Stimulated activated CD4-positive, alpha-beta T cell treated with anti-CD3 and anti-CD28 coated beads, Interleukin-12 subunit alpha, Interleukin-12 subunit beta, amount 100 ng/mL, for 24 hours (primary cell): ENCODE measurements around the gene PKIG.

Experiments used
- DNase-seq, 2 experiments: peaks; one replicate each; pipeline ENCODE4 v3.0.0-alpha.2; 2020; ENCODE audit warnings: low read depth in 2 of 2

Gene PKIG

GRCh38 chr20:44662261-44662660, 79.9 kb downstream of the PKIG start:
- DNase-seq, result no peak

DNA sequence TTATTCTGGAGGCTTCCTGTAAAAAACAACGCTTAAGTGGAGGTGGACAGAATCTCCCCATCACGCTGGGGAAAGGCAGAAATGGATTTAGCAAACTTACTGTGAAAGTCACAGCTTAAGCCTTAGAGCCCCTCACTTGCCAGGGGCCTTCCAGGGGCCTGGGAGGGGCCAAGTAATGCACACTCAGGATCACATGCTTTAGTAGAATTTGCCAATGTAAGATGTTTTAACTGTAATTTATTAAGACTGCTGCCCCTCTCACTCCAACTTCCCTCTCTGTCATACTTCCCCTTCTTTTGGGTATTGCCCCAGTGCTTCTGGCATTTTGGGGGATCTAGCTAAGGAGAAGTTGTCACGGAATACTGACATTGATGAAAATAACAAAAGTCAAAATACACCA, 81.8 kb downstream of the PKIG start:
- DNase-seq, result no peak

DNA sequence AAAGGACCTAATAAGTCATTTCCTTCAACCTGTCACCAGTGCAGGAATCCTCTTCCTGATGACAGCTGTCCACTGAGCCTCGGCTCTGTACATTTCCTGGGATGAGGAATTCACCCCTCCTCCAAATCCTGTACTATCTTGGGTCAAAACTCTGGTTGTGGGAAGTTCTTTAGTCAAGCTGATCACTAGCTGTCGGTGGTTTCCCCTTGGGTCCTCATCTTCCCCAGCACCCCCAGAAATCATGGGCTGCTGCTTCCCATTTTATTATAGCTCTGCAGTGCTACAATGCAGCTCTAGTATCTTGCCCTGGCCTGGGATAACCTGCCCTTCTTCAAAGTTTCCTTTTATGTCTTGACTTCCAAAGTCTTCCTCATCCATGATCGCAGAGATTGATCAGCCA, 83.7 kb downstream of the PKIG start:
- no peak for DNase-seq
